Stimulated activated CD8-positive, alpha-beta memory T cell treated with anti-CD3 and anti-CD28 coated beads, Interleukin-15, amount 100 ng/mL, for 1 hour (primary cell): ENCODE data around the gene ITGA1.
"Not testable (repeated sequence)": the region's sequence is repeated elsewhere in the genome, so short reads cannot be mapped to it uniquely, and the experiment has no call there.

Source experiments
- DNase-seq: peaks from one replicate; pipeline ENCODE4 v3.0.0-alpha.2; 2020; ENCODE audit warnings: low read depth

Gene ITGA1

DNA sequence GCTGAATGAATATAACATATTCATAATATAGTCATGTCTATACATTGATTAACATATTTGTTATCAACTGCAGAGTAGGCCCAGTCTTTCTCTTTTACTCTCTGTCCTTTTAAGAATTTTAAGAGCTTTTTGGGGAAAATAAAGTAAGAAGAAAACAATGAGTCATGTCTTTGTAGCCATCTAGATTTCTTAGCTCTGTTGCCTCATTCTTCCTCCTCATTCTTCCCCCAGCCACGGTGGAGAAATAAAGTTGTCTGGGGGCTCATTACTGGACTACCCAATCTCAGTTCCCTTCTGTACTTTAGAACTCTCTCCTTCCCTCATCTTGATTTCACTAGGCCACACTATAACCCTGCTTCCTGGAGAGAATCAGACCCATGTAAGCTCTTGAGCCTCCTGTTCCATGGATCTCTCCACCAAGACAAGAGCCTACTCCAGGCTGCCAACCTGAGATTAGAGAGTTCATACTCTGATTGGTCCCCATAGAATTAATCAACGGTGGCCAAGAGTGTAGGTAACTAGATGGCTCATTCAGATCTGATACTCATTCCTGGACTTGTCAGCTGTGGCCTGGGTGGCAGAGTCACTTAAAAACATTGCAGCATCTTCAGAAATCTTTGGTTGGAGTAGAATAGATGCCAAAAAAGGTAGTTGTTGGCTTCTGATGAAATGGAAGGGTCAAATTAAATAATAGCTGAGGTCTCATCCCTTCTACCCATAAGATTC, 44.2 kb downstream of the ITGA1 start:
- no peak for DNase-seq

DNA sequence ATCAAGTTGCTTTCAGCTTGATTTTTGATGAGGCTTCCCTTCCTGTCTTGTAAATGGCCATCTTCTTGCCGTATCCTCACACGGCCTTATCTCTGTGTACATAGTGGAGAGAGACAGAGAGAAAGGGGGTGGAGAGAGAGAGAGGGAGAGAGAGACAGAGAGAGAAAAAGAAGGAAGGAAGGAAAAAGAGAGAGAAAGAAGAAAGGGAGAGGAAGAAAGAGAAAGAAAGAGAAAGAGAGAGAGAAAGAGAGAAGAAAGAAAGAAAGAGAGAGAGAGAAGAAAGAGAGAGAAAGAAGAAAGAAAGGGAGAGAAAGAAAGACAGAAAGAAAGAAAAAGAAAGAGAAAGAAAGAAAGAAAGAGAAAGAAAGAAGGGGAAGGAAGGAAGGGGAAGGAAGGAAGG, 46.6 kb downstream of the ITGA1 start:
- no peak for DNase-seq

DNA sequence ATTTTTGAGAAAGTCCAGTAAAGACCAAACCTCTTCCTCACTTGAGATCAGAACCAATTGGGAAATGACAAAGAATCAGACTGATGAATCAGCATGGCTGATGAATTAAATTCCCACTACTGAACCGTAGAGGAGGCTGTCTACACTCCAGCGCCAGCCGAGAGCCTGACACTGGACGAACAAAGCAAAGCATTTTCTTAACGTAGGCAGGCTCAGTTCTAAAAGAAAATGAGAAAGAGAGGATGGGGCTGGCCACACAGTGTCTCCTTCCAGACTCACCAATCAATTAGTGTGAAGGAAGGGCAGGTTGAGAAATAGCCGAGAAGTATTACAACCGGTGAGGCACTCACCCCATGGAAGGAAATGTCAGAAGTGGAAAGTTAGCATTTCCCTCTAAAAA, 49.4 kb downstream of the ITGA1 start:
- DNase-seq: no peak

DNA sequence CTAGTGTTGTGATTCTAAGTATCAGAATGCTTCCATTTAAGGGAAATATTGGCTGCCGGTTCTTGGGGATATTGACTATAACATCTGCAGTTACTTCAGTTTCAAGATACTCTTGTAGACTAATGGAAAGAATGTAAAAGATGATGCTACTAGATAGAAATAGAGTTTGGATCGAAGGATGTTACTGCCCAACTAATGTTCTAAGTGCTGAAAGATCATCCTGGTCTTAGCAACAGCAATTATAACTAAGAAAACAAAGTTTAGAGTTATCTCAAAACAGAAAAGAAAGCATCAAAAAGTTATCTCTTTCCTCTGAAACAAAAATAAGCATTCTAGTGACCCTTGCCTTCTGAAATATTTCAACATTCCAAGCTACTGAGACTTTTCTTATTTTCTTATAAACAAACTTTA, 49.9 kb downstream of the ITGA1 start:
- no peak for DNase-seq

DNA sequence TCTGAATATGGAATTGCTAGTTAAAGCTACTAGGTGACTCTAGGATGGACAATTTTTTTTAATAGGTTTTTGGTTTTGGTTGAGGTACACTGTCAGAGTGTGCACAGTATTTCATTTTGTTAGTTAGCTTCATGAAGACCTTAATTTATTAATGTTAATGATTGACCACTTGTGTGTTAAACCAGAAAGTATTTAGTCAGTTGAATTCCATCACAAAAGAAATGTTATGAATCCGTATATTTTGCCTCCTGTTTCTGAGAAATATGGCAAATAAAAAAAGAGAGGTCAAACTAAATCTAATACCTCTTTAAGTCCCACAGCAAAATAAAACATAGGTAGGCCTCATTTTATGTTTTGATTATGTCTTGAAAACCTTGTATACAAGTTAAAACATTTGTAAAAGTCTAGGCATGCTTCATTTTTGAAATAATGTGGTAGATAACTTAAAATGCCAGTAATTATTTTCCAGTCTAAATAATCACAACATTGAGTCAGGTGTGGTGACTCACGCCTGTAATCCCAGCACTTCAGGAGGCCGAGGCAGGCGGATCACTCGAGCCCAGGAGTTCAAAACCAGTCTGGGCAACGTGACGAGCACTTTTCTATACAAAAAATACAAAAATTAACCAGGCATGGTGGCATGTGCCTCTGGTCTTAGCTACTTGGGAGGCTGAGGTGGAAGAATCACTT, 50.8 kb downstream of the ITGA1 start:
- DNase-seq: no peak

DNA sequence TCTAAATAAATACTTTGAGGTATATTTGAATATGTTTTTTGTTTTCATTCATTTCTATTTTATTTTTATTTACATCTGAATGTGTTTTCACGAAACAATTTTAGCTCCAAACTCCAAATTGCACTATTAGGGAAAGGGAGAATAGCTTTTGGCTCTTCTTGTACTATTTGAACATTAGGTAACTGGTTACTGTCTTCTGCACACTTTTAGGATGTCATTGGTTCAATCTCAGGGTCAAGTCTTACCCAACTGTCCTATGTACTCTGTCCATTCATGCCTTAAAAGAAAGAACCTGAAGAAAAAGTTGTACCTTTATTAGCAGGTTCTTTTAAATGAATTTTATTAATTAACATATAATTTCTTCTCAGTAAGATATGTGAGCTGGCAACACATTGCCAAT, 51.6 kb downstream of the ITGA1 start:
- no peak for DNase-seq

DNA sequence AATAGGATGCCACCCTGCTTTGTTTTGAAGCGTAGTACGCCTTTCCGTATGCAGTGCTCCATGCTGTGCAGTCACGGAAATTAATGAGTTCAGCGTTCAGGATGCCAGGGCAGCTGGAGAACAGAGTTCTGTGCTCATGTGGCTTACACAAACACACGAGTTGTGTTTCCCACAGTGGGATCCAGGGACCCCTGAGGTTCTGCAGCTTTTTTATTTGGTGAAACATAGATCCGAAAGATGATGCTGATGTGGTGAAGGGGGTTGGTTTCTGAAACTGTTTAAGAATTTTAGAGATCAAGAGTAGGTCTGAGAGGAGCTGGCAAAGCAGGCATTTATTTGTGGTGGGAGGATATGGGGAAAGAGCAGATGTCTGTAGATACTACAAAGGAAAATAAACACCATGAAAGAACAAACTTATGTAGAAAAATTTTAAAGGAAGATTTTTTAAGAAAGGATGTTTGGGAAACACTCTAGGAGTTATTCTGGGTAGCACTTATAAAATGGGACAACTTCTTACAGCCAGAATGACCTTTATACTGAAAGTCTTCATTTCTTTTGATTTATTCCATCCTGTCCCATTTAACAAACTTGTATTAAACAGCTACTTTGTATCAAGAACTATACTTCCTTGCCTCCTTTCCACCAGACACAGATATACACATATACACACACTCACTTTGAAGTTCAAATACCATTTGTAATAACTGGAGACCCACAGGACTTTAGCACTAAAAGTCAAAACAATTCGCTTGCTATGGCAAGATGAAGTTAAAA, 52.7 kb downstream of the ITGA1 start:
- no peak for DNase-seq

DNA sequence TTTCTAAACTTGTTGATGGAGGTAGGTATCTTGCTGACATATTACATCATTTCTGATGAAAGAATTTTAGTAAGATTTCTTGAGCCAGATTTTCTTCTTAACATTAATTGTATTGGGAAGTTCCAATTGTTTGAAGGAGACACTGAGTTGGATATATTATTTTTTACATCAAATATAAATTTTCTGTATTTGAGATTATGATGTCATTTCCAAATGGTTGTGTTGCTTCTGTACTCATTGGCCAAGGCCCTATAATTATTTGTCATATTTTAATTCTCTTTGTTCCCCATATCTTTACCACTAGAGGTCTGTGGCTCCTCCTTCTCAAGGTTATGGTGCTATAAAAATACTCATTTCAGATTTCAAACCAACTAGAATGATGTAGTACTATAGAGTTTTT, 53.4 kb downstream of the ITGA1 start:
- no peak for DNase-seq

DNA sequence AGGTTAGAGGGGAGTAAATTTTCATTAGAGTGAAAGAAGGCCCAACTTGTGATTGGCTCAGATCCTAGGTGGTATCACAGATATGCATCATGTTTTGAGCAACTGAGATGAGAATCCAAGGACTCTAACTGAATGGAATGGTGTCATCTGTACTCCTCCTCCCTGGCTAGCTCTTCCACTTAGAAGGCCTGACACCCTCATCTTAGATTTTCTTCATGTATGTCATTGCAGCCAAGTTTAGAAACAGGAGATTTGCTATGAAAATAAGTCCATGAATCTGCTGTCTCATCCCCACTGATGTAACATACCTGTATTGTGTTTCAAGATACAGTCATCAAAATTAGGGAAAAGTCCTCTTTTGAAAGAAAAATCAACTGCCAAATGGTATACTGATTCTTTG, 54.4 kb downstream of the ITGA1 start:
- DNase-seq: no peak

DNA sequence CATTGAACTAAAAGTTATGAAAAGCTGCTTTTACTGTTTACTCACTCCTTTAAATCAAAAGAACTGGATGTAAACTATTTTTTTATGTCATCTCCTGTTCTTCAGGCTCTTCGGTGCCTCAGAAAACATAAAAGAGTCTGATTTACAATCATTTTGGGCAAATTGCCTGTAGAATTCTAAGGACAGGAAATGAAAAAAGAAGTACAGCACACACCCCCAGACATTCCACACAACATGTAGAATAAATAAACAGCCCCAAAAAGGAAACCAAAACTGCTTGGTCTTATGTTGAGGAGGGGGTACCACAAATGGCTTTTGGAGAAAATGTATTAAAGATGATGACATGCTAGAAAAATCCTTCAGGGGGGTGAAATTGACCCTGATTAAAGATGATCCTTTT, 57.2 kb downstream of the ITGA1 start:
- no peak for DNase-seq

DNA sequence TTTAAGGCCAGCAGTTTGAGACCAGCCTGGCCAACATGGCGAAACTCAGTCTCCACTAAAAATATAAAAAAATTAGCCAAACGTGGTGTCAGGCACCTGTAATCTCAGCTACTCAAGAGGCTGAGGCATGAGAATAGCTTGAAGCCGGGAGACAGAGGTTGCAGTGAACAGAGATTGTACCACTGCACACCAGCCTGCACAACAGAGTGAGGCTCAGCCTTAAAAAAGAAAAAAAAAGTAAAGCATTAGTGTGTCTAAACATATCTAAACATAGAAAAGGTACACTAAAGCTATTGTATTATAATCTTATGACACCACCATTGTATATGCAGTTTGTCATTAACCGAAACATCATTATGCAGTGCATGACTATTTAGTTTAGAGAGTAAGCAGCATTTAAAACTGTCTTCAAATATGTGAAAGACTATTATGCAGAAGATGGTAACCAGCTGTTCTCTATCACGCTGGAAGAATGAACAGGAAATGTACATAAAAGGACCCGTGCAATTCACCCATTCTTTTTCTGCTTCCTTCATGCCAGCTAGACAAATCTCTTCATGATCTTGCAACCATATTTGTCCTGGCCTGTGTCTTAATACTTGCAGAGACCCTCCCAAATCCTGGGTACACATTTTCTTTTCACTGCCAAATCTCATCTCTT, 58.6 kb downstream of the ITGA1 start:
- no peak for DNase-seq

DNA sequence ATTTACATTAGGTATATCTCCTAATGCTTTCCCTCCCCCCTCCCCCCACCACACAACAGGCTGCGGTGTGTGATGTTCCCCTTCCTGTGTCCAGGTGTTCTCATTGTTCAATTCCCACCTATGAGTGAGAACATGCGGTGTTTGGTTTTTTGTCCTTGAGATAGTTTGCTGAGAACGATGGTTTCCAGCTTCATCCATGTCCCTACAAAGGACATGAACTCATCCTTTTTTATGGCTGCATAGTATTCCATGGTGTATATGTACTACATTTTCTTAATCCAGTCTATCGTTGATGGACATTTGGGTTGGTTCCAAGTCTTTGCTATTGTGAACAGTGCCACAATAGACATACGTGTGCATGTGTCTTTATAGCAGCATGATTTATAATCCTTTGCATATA, 61.0 kb downstream of the ITGA1 start:
- not testable (repeated sequence) for DNase-seq

DNA sequence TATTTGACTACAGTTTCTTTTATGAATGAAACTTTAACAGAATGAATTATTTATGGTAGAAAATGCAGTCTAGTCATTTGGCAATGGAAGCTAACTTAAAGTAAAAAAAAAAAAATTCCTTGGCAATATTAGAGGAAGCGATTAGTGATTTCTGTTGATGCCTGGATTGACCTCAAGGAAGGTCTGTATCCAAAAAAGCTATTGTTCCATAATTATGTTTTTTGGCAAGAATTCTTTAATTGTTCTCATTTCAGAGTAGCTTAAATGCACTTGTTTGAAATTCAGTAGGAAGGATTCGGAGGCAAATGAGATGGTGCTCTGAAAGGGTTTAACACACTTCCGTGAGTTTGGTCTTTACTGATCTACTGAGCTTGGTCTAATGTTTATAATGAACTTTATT, 61.8 kb downstream of the ITGA1 start:
- no peak for DNase-seq

- no peak for DNase-seq
These were observed 65.9 kb downstream of the ITGA1 start for GRCh38 chr5:52853650-52854049.

GRCh38 chr5:52854301-52854700, 66.6 kb downstream of the ITGA1 start:
- DNase-seq: no peak

DNA sequence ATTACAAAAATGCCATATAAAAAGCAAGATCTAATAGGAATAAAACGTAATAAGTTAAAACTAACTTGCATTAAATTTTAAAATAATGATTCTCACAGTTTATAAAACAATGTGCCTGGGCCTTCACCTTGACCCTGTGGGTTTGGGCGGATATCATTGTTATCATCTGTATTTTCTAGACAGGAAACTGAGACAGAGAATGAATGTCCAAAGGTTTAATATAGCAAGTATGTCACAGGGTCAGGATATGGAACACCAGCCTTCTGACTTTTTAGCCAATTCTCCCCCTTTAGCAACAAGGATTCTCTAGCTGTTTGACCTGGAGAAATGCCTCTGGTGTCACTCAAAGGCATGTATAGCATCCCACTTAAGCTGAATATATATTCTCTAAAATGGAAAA, 67.2 kb downstream of the ITGA1 start:
- DNase-seq: no peak

- DNase-seq: no peak
These were observed 68.8 kb downstream of the ITGA1 start for GRCh38 chr5:52856564-52856963.

DNA sequence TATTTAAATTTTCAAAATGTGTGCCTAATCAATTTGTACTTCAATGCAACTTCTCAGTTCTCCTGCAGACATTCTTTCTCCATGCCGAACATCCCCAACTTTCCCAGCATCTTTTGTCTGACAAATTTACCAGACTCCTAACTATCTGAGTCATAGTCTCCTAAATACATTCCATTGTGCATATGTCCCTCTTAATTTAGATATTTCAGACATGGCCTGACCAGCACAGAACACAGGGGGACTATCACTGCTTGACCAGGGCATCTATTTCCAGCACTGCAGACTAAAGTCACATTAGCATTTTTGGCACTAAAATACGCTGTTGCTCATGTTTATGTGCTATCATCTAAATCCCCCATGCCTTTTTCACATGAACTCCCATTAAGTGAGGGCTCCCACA, 71.9 kb downstream of the ITGA1 start:
- DNase-seq: no peak

GRCh38 chr5:52861368-52861767, 73.7 kb downstream of the ITGA1 start:
- no peak for DNase-seq

- DNase-seq: no peak
These were observed 76.1 kb downstream of the ITGA1 start for GRCh38 chr5:52863715-52864290.

DNA sequence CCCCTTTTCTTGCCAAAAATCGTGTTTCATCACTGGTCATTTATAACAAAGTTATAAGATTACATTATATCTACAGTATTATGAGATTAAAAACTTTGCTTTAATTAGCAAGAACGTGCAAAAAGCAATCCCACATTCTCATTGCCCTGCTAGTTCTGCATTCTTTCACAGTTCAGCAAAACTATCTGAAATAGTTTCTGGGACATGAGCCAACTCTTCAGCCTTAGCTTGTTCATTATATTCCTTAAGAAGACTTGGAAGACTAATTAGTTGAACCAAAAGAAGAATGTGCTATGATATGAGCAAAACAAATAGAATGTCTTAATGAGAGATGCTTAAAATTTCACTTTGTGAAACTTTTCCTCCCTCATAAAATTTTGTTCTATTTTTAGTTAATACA, 76.7 kb downstream of the ITGA1 start:
- no peak for DNase-seq

DNA sequence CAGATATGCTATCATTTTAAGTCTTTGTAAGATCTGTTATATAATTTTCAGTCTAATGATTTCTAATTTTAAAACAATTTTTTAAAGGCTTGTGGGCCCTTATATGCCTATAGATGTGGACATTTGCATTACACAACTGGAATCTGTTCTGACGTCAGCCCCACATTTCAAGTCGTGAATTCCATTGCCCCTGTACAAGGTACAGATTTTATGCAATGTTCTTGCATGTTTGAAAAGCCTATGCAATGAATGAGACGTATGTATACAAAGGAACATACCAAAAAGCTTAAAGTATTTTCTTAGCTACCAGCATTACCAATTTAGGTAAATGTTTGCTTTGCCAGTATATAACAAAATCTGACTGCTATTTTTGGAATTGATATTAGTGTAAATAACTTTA, 77.2 kb downstream of the ITGA1 start:
- no peak for DNase-seq
